UCSD-AML1 (cell line): Measurements from ENCODE around the gene TENT4A.

ENCODE experiments used
- DNase-seq: peaks from one replicate; lab custom pipeline; 2025; ENCODE audit not compliant: unreplicated experiment; lab: John Stamatoyannopoulos, UW

TENT4A gene

DNA sequence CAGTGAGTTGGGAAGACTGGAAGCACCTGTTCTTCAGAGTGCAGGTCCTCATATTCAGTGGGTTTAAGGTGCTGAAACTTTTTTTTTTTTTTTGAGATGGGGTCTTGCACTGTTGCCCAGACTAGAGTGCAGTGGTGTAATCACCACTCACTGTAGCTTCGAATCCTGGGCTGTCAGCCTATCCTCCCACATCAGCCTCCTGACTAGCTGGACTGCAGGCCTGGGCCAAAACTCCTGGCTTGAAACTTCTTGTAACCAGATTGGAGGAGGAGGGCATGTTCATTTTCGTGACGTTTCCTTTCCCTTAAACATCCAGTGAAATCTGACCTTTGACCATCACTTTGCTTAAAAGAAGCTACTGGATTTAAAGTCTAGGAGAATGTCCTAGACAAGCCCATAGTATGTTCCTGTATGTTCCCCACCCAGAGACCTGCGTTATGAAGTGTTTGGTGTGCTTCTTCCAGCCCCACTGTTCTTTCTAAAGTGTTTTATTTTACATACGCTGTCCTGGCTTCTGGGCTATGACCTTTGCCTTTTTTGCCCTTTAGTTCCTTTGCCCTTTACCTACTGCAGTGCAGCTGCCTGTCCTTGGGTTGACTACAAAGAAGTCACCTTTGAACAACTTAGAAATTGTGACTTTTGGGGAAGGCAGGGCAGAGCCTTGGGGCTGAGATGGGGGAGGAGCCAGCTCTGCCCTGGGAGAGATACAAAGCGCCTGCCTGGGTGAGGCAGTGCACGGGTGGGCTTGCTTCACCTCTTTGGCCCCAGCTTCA is 18.4 kb downstream of the TENT4A start:
- no peak for DNase-seq

GRCh38 chr5:6732634-6733410 is 19.6 kb downstream of the TENT4A start:
- DNase-seq, result peak; percentile 51

- DNase-seq, result no peak
Measured at GRCh38 chr5:6733411-6734242, 20.4 kb downstream of the TENT4A start.

- no peak for DNase-seq
Measured at GRCh38 chr5:6734243-6734700, 21.0 kb downstream of the TENT4A start.

DNA sequence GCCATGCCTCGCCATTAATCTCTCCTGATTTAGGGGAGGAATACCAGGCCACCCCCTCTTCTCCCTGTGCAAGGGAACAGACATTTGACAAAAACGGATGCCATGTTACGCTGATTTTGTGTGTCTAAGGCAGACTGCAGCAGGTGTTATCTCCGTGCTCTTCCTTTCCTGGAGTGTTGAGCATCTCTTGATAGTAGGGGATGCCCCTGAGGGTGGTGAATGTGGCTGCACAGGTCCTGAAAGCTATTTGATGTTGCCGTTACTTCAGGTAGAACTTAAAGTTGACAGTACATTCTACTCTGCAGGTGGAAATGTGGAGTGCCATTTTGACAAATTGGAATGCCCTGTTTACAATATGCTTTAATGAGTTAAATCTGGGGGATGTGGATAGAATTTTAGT is 21.5 kb downstream of the TENT4A start:
- no peak for DNase-seq

GRCh38 chr5:6736106-6736505 is 22.9 kb downstream of the TENT4A start:
- DNase-seq, result no peak

DNA sequence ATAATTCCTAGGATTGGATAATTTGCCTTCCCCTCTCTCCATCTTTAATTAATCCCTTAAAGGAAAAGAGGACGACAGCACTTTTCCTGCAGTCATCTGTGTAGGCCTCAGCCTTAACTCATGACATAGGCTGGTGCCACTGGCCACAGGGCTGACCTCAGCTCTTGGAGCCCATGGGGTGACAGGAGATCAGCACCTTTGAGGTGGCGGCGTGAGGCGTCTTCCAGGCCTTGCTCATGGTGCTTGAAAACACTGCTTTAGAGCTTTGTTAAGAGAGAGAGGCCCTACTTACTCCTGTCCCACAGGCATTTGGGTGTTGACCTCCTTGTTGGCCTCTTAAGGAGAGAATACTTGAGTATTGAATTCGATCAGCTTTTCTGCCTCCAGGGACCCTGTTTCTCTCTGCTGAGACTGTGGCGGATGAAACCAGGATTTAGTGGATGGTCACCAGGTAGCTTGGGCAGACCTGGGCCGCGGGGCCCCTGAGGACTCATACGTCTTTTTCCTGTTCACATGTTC is 23.4 kb downstream of the TENT4A start:
- DNase-seq, result no peak

DNA sequence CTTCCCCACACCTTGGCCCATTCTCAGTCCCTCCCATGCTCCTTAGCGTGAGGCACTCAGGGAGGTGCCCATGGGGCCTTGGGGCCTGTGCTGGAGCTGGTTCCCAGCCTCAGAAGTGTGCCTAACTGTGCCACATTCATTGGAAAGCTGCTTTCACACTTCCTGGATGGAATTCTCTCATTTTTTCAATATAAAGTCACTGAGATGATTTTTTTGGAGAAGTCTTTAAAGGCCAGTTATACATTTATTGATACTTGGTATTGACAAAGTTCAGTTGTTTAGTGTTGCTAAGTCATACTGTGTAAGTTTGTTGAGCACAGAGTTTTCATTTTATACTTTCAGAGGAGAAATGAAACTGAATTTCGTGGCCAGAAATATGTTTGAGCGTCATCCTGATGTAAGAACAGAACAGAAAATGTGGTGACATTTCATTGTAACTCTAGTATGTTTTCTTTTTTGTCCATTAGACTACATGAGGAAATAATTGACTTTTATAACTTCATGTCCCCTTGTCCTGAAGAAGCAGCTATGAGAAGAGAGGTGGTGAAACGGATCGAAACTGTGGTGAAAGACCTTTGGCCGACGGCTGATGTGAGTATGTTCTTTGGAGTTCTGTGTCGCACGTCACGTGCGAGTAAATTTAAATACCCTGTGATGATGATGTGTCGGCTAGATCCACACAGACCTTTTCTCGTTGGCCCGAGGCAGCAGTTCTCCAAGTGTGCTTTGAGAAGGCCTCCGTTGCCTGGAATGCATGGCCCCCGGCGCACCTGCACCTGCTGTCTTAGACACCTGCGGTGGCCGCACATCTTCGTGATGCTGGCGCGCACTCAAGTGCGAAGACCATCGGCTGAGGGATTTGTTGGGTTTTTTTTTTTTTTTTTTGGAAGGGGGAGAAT is 24.1 kb downstream of the TENT4A start:
- DNase-seq, result no peak

DNA sequence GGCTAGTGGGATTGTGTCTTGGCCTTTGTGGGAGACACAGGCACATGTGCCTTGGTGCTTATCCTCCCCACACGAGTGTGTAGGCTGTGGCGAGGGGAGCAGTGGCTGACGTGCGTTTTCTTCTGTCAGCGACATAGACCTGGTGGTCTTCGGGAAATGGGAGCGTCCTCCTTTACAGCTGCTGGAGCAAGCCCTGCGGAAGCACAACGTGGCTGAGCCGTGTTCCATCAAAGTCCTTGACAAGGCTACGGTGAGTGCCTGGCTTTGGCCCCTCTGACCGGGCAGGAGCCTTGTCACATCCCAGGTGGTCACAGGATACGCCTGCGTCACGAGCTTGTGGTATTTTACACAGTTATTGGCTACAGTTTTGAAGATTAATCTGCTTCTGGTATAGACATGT is 26.4 kb downstream of the TENT4A start:
- no peak for DNase-seq

DNA sequence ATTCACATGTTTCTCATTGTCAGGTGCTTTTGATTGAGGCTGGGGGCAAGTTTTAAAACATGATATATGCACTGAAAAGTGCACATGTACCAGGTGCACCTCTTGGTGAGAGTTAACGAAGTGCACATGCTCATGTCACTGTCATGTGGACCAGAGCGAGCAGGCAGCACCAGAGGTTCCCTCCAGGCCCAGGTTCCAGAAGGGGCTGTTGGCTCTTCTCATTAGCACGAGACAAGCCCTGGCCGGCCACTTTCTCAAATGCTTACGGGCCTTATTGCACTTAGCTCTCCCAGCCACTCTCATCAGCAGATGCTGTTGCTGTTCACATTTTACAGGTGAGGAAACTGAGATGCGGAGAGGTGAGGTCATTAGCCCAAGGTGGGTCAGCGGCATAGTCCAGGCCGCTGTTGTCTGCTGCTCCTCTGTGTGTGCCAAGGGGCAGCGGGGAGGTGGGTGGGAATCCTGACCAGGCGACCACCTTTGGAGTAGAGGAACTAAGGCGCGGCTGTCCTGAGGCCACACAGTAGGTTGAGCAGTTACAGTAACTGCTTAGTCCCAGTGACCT is 27.4 kb downstream of the TENT4A start:
- DNase-seq, result no peak

DNA sequence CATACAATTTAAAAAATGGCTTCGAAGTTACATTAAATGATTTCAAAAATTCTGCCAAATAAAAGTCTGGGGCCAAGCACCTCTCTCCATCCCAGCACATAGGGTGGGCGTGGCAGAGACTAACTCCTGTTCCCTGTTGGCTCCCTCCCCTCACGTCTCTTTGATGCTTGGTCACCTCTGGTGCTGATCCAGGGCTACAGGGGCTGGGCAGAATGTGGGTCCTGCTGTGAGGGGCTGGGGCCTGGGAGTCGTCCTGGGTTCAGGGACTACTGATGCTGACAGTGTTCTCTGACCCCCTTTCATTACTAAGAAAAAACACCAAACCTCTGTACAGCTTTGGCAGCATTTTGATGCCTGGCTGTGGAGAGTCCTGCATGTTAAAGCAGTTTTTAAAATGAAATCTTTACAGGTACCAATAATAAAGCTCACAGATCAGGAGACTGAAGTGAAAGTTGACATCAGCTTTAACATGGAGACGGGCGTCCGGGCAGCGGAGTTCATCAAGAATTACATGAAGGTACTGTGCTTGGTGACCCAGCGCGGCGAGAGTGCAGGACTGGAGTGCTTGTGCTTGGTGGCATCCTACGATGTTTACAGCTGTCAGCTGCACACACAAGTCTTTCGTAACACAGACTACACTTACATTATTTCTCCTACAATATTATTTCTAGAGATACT is 29.0 kb downstream of the TENT4A start:
- no peak for DNase-seq

GRCh38 chr5:6743161-6743560 is 29.9 kb downstream of the TENT4A start:
- no peak for DNase-seq

DNA sequence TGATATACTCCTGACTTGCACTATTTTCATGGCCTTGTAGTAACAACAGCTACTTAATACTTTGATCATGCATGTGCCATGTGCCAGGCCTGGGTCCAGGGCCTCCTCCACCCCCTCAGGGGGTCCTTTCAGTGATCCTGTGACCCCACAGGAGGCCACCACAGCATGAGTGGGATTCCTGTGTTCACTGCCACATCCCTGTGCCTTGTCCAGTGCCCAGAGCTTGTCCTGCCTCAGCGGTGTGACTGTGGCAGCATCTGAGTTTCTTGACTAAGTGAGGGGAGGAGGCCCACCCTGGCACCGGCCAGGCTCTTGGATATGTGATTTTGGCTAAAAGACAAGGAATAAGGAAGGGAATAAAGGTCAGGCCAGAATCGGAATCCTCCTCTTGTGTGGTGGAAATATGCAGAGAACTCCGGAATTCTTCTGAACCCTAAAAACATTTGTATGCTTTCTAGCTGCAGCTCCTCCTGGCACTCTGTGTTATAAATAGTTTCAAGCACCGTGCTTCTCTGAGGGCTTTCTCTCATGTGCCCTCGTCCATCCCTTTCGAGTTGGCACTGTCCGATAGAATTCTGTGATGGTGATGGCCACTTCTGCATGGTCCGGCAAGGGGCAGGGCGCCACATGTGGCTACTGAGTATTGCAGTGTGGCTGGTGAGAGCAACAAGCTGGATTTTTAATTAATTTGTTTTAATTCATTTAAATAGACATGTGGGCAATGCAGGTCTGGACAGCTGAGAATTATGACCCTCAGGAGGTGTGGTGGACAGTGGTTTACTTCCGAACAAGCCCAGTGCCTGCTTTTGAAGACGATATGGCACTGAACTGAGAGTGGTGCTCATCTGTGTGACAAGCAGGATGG is 31.8 kb downstream of the TENT4A start:
- no peak for DNase-seq

GRCh38 chr5:6745706-6746222 is 32.5 kb downstream of the TENT4A start:
- no peak for DNase-seq

- DNase-seq, result no peak
Measured at GRCh38 chr5:6746244-6746643, 33.0 kb downstream of the TENT4A start.

DNA sequence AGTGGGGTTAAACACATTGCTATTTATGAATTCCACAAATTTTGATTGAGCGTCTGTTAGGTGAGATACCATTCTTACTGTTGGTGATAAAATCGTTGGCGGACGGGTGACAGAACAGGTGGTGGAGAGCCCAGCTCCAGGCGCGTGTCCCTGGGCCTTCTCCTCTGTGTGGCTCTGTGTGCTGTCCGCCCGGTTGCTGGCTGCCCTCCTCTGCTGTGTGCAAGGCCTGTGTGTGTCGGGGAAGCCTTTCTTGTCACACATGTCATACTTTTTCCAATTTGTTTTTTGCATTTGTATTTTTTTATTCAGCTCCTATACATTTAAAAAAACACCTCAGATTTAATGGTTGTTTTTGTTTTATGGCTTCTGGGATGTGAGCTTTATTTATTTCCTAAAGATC is 33.9 kb downstream of the TENT4A start:
- DNase-seq, result no peak

GRCh38 chr5:6748142-6748541 is 34.9 kb downstream of the TENT4A start:
- no peak for DNase-seq

DNA sequence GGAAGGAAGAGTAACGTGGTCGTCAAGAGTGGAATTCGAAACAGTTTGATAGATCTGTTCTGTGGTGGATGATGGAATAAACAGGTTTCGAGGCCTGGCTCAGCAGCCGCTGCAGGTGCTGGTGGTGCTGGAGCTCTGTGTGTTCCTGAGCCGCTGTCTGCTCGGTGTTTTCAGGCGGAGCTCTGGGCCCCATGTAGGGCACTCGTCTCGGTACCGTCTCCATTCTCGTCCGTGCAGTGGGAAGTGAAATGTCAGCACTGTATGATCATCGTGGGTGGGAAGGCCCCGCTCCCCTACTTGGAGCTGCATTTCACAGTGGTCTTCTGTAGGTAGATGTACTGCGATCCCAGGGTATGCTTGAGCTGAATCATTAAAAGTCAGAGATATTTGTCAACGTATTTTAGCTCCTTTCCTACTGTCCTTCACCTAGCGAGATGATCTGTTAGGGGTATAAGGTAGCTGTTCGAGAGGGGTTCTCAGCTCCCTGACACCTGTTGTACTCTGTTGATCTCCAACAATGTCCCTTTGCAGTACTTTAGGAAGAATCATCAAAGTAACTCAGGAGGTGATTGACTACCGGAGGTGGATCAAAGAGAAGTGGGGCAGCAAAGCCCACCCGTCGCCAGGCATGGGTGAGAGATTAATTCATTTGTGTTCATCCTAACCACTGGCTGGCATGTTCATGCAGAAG is 35.9 kb downstream of the TENT4A start:
- no peak for DNase-seq
